HG03280 (cell line): Measurements from ENCODE around the gene XPR1.

Experiments used
- ATAC-seq: cut with Tn5 transposase; IDR thresholded peaks from one replicate; pipeline ENCODE4 v1.9.1; 2021; ENCODE audit warnings: mild to moderate bottlenecking, moderate library complexity; ENCODE audit not compliant: unreplicated experiment

XPR1 gene

DNA sequence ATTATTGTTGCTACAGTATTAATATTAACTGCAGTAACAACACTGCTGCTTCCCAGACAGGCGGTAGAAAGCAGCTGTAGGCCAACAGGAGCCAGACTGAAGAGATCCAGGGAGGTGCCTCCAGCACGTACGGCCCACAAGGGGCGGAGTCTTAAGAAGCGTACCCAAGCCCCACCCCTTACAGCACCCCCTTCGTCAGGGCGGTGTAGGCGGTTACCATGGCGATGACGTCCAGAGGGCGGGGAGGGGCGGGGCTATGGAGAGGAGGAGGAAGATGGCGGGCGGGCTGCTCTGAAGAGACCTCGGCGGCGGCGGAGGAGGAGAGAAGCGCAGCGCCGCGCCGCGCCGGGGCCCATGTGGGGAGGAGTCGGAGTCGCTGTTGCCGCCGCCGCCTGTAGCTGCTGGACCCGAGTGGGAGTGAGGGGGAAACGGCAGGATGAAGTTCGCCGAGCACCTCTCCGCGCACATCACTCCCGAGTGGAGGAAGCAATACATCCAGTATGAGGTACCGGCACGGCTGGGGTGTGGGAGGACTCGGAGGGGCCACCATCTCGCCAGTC is at the start of gene XPR1:
Gene XPR1, plus strand, starts transcription at position 257 of the 560 bp plus-strand sequence. Its CDS starts 180 bp downstream, at position 437.
- ATAC-seq, result peak; percentile 99

DNA sequence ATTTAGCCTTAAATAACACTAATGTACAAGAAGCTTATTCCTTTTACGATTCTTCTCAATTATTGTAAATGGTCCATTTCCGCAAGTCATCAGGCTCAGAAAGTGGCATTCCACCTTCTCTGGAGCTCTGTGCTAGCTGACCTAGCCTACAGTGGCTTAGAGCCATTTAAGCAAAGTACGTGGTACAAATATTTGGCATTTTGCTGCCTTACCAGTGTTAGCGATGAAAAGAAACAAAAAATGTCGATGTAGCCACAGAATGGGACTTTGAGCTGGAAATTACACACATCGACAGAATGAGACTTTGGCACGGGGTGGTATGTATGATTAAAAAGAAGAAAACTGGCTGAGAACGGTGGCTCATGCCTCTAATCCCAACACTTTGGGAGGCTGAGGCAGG is 47.0 kb upstream of the XPR1 start:
- ATAC-seq, result no peak

DNA sequence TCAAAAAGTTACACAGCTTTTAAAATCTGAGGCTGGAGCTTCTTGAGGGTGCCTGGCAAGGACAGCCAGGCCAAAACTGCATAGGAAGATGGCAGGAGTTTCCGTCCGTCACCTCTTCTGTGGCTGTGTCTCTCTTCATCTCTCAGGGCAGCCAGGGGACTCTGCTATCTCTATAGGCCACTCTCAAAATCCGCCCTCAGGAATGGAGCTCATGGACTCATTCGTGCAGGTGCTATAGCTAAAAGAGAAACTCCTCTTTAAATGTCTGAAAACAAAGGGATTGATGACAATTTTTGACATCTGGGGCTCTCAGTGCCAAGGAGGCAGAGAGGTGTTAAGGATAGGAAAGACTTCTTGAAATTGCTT is 45.8 kb upstream of the XPR1 start:
- no peak for ATAC-seq

DNA sequence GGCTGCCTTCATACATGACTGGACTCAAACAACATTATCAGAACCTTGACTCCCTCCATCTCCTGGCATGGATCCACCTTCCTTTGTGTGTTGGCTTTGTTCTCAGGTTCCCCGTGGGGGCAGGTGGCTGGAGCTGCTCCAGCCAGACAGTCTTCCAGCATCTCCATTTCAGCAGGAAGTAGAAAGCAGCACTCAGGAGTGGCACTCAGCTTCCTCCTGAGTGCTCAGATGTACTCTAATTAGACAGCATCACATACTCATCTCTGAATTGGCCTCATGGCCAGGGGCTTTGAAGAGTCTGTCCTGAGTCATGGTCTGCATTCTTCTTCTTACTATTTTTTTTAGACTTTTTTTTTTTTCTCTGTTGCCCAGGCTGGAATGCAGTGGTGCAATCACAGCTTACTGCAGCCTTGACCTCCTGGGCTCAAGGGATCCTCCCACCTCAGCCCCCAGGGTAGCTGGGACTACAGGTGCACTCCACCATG is 45.1 kb upstream of the XPR1 start:
- no peak for ATAC-seq

DNA sequence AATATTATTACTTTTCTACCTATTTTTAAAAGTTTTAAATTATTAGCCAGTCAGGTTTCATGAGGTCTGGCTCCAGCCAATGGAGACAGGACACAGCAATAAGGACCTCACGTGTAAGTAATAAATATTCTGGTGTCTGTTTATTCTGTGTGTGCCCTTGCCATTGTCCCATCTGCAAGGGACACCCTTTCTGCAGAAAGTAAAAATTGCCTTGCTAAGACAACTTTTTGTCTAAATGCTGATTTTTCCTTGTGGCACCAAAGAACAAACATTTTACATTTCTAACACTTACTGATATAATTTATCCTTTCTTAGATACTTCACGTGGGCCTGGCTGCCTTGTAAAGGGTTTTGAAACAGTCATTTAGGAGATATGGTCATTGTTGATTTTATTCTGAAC is 43.7 kb upstream of the XPR1 start:
- ATAC-seq, result no peak

DNA sequence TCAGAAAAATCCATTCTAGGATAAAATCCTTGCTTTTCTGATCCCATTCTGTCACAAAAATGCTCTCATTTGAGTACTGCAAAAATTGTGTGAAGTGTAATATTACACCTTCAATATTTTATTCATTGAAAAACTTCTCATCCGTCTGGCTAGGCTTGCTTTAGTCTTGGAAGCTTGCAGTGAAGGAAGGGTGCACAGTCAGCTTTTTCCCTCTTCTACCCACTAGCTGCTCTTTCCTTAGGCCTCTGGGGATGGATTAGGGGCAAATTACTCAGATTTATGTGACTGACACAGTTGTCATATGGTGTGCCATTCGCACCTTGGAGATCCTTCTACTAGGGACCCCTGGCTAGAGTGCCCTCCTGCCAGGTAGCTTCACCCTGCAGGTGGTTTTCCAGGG is 40.9 kb upstream of the XPR1 start:
- no peak for ATAC-seq

DNA sequence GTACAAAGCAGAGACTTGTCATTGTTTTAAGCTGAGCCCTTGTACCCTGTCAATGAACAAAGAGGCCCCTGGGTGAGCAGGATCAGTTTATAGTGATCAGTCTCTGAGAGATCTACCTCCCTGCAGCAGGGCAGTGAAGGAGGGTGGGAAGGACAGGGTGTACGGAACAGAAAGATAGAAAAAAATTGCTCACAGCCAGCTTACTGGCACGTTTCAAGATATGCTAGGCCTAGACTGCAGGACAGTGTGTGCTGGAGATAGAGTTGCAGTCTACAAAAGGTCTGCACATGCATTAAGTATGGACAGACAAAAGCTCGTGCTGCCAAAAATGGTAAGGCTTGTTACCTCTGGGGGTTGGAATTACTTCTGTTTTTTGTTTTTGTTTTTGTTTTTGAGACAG is 38.4 kb upstream of the XPR1 start:
- no peak for ATAC-seq

DNA sequence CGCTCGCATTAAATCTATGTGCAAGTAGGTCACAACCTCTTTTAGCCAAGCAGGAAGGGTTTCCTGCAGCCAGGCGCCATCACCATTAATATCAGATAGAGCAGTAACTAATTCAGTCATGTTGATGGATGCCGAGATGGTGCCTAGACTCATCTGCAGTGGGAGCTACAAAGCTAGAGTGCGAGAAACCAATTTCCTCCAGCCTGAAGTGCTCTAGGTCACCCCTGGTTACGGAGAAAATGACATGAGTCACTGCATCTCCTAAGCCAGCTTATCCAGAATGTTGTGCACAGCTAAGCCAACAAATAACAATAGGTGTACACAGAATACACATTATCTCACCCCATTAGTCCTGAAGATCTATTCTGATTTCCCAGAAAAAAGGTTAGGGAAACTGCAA is 37.1 kb upstream of the XPR1 start:
- no peak for ATAC-seq

DNA sequence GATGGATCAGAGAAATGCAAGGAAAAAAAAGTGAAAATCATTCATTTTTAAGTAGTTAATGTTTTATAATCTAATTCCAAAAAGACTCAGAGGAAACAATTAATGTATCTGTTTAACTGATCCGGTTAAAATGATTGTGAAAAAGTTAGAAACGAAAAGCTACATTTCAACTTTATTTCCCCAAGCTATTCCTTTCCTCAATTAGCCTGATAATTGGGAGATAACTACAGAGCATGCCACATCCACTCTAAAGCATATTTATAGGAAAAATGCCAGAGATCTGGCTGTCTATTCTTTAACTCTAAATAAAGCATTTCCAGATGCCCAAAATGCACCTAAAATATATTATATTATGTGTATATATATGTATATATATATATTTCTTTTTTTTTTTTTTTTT is 35.9 kb upstream of the XPR1 start:
- no peak for ATAC-seq

DNA sequence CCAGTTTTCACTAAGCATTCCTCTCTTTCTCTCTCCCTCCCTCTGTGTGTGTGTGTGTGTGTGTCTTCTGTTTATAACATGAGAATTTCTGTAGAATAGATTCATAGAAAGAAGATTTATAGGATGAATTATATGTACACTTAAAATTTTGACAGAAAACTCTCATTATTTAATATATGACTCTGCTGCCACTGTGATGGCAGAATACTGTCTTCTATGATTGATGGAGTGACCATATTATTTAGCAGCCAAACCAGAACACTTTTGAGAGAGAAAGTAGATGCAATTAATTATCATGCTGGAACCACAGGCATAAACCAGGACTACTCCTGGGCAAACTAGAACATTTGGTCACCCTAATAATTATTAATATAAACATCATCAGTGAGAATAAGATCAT is 34.3 kb upstream of the XPR1 start:
- no peak for ATAC-seq

DNA sequence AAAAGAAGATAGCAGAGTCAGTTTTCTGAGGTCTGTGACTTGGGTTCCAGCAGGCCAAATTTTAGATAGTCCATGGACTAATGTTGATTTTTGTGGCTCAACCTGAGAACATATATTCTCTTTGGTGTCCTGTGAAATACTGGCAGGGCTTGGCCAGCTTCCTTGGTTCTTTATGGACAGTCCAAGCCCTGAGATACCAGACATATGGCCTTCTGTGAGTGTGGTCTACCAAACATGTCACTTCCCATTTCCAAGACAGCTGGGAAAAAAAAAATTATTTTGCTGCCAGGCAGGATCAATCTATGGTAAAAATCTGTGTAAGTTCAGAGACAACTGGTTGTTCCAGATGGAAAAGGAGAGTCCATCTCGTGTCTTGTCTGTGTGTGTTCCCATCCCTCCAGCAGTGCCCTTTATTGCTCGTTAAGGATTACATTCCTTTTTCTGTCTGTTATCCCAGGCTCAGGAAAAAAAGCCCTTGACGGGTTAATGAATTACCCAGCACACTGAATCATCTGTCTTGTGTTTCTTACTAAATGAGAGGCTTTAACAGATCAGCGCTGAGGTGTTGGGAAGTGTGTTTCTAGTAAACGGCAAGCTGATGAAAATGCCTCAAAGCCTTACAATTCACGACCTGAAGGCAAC is 33.4 kb upstream of the XPR1 start:
- ATAC-seq, result no peak

DNA sequence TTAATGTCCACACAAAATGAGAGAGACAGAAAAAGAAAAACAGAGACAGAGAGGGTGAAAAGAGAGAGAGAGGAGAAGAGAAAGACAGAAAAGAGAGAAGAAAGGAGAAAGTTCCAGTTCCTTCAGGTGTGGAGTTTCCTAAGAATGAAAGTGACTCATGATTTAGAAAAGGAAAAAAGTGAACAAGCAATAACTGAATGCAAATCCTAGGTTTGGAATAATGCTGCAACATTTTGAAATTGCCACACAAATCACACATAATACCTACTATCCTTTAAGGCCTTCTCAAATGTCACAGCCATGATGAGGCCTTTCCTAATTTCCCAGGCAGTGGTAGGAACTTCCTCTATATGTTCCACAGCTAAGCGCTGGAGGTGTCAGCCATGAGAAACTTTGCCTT is 31.5 kb upstream of the XPR1 start:
- no peak for ATAC-seq

DNA sequence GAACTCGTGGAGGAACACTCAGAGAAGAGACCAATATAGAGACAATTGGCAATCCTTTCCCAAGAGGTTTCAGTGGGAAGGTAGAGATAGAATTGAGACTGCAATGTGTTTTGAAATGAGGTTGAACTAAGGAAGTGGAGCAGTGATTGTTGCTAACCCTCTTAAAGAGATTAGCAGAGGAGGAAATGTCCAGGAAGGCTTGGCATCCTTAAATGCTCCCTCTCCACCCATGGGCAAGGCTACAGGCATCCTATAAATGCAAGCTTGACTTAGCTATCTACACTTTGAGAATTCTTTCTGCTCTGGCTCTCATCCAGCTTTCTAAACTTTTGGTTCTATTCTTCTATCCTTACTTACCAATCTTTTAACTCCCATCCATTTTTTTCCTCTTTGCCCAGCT is 30.3 kb upstream of the XPR1 start:
- no peak for ATAC-seq

DNA sequence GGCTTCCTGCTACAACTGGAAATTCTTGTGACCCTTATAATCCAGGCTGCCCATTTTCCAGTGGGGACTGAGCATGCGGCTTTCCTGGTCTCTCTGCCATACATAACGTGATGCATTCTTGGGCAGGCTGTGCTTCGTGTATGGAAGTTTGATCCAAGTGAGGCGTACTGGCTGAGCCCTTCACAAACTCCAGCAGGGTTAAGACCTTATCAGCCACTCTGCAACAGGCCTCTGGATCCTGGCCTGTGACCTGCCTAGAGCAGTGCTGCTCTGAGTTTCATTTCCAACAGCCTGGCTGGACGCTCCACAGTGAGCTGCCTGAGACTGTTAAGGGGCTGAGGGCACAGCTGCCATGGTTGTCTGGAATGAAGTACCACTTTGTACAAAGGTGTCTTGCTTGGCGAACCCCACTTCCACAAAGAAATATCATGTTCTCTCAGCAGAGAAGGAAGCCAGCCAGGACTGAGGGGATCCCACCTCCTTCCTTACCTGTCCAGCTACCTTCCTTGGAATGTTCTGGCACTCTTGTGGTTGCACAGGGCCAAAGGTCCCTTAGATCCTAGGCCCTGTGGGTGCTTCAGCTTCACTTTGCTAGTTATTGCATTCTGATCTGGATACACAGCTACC is 28.5 kb upstream of the XPR1 start:
- ATAC-seq, result no peak

DNA sequence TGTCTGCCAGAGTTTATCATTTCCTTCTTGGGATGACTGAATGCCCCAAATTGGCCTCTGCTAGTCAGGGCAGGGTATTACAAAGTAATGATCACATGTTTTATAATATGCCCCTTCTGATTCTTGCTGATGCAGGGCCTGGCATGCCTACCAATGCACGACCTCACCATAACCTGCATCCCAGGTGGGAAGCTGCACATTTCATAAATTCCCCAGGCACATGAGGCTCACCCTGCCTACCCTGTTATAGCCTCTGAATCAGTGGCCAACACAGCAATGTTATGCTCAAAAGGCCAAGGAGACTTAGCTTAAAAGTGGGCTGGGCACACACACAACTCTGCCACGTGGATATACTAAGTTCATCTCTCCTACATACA is 28.0 kb upstream of the XPR1 start:
- no peak for ATAC-seq

DNA sequence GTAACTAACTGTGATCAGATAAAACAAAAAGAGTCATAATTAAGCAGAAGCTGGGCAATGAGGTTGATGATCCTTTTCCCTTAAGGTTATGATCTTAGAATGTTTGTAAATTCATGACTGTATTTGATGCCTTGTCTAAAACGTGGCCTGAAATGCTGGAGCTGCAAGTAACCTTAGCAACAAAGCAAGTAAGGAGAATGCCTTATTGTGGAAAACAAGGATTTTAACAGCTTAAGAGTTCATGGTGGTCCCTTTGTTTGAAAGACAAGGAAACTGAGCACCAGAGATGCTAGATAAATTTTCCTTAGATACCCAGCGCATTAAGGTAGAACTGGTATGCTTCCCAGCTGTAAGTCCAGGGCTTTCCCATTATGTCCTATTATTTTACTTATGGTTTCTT is 25.7 kb upstream of the XPR1 start:
- no peak for ATAC-seq

DNA sequence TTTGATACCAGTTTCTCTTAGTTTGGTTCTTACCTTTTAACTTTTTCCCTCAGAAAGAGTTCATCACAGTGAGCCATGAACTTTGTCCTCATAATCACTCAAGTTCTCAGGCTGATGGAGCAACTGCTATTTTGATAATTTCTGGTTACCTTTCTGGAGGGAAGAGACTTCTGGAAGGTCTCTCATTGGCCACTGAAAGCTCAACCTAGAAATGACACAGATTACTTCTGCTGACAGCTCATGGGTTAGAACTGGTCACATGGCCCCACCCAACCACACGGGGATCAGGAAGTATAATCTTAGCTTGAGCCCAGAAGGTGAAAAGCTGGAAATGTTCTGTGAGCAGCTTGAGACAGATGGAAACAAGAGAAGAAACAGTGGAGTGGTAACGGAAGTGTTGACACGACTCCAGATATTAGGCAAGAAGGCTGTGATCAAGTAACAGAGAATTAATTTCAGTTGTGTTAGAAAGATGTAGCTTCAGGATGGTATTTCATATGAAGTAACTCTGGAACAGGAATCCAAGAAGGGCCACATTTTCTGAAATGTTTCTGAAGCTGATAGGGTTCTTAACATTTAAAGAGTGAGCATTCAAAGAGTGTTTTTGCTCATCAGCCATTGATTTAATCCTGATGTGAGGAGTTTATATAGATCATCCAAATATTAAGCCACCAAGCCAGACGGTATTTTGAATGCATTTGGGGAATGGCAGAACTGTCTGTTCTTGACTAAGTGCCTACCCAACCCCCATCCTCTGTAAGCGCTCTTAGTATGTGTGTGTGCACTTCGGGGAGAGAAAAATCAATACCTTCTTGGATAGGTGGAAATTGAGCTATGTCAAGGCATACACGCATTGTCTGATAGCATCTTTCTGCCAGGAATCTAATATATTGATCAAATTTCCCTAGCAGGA is 21.9 kb upstream of the XPR1 start:
- ATAC-seq, result no peak

DNA sequence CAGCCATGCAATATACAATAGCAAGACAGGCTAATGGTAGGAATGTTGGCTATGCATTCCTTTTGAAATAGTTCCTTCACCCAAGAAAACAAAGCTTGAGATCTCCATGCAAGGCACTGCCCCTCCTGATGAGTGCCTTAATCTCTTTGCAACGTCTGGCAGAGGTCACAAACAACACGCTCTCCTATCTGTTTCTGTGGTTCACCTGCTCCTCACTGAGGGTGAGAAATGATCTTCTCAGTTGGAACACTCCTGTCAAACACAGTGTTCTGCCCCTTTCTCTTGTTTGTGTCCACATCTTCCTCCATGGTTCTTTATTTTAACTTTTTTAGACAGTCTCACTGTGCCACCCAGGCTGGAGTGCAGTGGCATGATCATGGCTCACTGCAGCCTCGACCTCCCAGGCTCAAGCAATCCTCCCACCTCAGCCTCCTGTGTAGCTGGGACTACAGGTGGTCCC is 21.2 kb upstream of the XPR1 start:
- no peak for ATAC-seq

DNA sequence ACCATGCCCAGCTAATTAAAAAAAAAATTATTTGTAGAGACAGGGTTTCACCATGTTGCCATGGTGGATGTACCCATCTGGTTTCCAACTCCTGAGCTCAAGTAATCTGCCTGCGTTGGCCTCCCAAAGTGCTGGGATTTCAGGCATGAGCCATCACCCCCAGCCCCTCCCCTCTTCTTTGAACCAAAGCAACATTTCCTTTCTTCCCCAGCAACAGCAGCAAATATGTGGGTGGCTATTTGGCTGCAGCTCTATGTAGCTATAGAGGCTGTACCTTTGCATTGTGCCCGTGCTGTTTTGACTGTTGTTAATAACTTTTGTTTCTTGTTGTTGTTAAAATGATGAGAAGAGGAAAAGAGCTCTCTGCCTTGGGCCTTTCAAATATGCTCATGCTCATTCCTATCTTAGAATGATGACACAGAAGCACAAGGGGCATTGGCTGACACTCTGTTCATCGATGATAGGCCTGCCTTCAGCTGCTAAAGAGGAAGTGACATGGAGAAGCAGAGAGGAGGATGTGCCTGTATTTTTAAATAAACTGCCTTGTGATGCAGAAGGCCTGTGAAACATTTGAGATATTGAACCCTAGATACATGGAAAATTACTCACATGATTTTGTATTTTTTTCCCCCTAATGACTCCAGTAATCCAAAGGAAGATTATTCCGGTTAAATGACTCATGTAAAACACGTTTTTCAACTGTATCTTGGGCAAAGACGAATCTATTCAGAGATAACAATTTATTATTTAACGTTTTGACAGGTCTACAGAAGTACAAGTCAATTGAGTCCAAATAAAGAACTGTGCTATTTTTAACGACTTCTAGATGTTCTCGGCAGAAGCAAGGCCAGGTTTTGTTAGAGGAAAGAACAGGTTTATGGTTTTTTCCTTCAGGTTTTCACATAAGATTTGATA is 20.5 kb upstream of the XPR1 start:
- no peak for ATAC-seq

DNA sequence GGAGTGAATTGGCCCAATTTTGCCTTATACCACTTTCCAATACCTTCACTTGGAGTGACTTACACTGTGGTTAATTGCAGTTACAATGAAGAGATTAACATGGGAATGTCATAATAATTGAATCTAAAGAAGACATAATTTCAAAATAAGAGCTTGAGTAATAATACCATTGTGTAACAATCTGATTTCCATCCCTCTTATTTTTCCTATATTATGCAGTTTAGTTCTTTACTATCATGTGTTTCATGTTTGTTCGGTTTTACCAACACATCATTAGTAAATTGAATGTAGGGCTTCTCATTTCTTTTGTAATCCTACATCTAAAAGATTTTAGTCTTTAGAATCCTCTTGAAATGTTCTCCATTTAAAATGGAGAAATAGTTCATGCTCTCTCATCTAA is 19.2 kb upstream of the XPR1 start:
- no peak for ATAC-seq

DNA sequence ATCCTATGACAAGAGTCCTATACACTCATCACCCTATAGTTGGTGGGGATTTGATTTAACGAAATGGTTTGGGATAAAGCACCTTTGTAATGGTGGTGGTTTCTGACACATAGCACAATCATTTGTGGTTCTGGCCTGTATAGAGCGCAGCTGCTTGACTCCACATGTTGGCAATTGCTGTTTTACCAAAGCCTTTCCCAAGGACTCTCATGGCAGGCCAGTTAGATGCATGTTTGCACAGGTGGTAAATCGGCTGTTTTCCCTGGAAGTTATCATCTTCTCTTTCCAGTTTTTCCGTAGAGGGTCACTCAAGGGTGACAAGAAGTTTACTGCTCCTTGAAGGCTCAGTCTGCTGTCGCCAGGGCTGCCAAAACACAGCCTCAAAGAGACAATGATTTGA is 17.1 kb upstream of the XPR1 start:
- no peak for ATAC-seq
